Transverse colon (tissue), 4 donors: ENCODE data around the gene CCM2L.

Experiments used
- EP300 ChIP-seq: sonication (generic); formaldehyde crosslinking; IDR thresholded peaks from one replicate; pipeline ENCODE4 v1.6.1; 2017; ENCODE audit warnings: antibody characterized with exemption, low read depth
- POLR2A ChIP-seq: fragments of 450-650 bp; IDR thresholded peaks from one replicate; pipeline ENCODE4 v1.6.1; 2016; ENCODE audit warnings: antibody characterized with exemption, mild to moderate bottlenecking, moderate library complexity
- POLR2AphosphoS5 ChIP-seq, 3 donors: sonication (generic); formaldehyde crosslinking; IDR thresholded peaks; one replicate each; pipeline ENCODE4 v1.6.1; 2016; ENCODE audit warnings: antibody characterized with exemption in 3 of 3
- TF ChIP-seq, protein P1 (sequence below), 5 experiments: fragments of 200-600 bp in 3 of 5; fragments of 450-650 bp in 2 of 5; sonication (generic) in 3 of 5; IDR thresholded peaks; 1 replicate in 2 of 5; 2 replicates in 3 of 5; pipeline ENCODE4 v1.5.1; 2016 to 2017; ENCODE audit warnings: antibody characterized with exemption in 5 of 5, inconsistent platforms in 3 of 5, mild to moderate bottlenecking in 2 of 5, moderate library complexity in 1 of 5

DNA sequence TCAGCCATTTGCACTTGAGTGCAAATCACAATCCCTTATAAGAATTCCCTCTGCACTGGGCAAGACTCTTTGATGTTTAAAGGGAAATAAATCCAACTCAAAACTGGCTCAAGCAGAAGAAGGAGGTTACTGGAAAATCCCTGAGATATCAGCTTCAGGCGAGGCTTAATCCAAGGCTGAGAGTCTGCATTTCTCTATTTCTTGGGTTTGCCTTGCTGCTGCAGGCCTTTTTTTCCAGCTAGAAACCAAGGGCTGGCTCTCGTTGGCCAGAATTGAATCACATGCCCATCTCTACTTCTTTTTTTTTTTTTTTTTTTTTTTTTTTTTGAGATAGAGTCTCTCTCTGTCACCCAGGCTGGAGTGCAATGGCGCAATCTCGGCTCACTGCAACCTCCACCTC is 53.5 kb downstream of the CCM2L start:
- TF ChIP-seq, protein P1, sequence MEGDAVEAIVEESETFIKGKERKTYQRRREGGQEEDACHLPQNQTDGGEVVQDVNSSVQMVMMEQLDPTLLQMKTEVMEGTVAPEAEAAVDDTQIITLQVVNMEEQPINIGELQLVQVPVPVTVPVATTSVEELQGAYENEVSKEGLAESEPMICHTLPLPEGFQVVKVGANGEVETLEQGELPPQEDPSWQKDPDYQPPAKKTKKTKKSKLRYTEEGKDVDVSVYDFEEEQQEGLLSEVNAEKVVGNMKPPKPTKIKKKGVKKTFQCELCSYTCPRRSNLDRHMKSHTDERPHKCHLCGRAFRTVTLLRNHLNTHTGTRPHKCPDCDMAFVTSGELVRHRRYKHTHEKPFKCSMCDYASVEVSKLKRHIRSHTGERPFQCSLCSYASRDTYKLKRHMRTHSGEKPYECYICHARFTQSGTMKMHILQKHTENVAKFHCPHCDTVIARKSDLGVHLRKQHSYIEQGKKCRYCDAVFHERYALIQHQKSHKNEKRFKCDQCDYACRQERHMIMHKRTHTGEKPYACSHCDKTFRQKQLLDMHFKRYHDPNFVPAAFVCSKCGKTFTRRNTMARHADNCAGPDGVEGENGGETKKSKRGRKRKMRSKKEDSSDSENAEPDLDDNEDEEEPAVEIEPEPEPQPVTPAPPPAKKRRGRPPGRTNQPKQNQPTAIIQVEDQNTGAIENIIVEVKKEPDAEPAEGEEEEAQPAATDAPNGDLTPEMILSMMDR (IDR thresholded peaks at IDR 0.05), result no peak
- TF ChIP-seq POLR2A (no peak), EP300 (no peak), POLR2AphosphoS5 (IDR thresholded peaks at IDR 0.05) (no peak)
